Stomach (tissue), 9 donors: ENCODE results near the gene AQR. TPM values are rescaled to one million over a fixed set of nuclear protein-coding genes. Genes with fewer than 3 reads are reported as not detected.
"Not testable (repeated sequence)": the region's sequence is repeated elsewhere in the genome, so short reads cannot be mapped to it uniquely, and the experiment has no call there.

Experiments
- DNase-seq, 2 donors: peaks; one replicate each; pipeline versions ENCODE4 v3.0.0 to v3.0.0-alpha.2; 2013 to 2019
- H3K27ac ChIP-seq, 5 donors: fragments of 200-600 bp in 4 of 5; sonication (generic) in 4 of 5; one replicate each; pipeline ENCODE4 v1.5.1; 2013 to 2019; ENCODE audit warnings: mild to moderate bottlenecking in 1 of 5, moderate library complexity in 1 of 5
- H3K27me3 ChIP-seq, 3 donors: fragments of 200-600 bp; sonication (generic); one replicate each; pipeline ENCODE4 v1.5.1; 2017 to 2019; ENCODE audit warnings: mixed run types in 1 of 3
- H3K36me3 ChIP-seq, 4 donors: fragments of 200-600 bp; sonication (generic); 1 replicate in 3 of 4; 2 replicates in 1 of 4; pipeline ENCODE4 v1.5.1; 2016 to 2019
- H3K4me1 ChIP-seq, 4 donors: fragments of 200-600 bp; sonication (generic); one replicate each; pipeline ENCODE4 v1.5.1; 2016 to 2019
- H3K4me3 ChIP-seq, 4 donors: fragments of 200-600 bp; sonication (generic) in 3 of 4; one replicate each; pipeline ENCODE4 v1.5.1; 2016 to 2019; ENCODE audit warnings: mild to moderate bottlenecking in 1 of 4
- H3K9me3 ChIP-seq, 4 donors: fragments of 200-600 bp; sonication (generic); one replicate each; pipeline ENCODE4 v1.5.1; 2016 to 2019
- CTCF ChIP-seq, 7 experiments: fragments of 450-650 bp in 4 of 7; fragments of 200-600 bp in 3 of 7; sonication (generic) in 3 of 7; IDR thresholded peaks; one replicate each; pipeline ENCODE4 v1.5.1; 2016 to 2019; ENCODE audit warnings: antibody characterized with exemption in 7 of 7, control low read depth in 2 of 7, mild to moderate bottlenecking in 1 of 7
- EP300 ChIP-seq: sonication (generic); formaldehyde crosslinking; IDR thresholded peaks from one replicate; pipeline ENCODE4 v1.6.1; 2017; ENCODE audit warnings: antibody characterized with exemption
- POLR2A ChIP-seq, 4 donors: fragments of 450-650 bp; IDR thresholded peaks; one replicate each; pipeline ENCODE4 v1.6.1; 2016; ENCODE audit warnings: antibody characterized with exemption in 4 of 4, control low read depth in 2 of 4, mild to moderate bottlenecking in 1 of 4, moderate library complexity in 1 of 4
- POLR2AphosphoS5 ChIP-seq, 3 donors: sonication (generic); formaldehyde crosslinking; IDR thresholded peaks; one replicate each; pipeline ENCODE4 v1.6.1; 2016; ENCODE audit warnings: antibody characterized with exemption in 3 of 3
- WGBS, 5 donors: extraction: QIAGEN DNeasy Blood & Tissue Kit in 3 of 5; methylation state at CpG; one replicate each; pipeline versions ENCODE4 v1.1.5 to v1.1.7; 2013 to 2018; 5-methylcytosine and 5-hydroxymethylcytosine counted together
- intact Hi-C: fragments of 100-400 bp; cut with DNase I; formaldehyde crosslinking; loops from one replicate; pipeline ENCODE4 v1.15.1; 2023; ENCODE audit warnings: low total_unique reads
- polyA plus RNA-seq, 3 donors: library from polyadenylated mRNA; stranded (reverse); fragments of 200-250 nt; gene quantifications; one replicate each; pipeline ENCODE4 v1.2.3, GENCODE V29; 2013
- total RNA-seq, 5 donors: library from RNA; depleted of rRNA; stranded (reverse); fragments of >200 nt; gene quantifications; one replicate each; pipeline versions ENCODE4 v1.1.0 to v1.2.3, GENCODE V29; 2014 to 2016
- donor health status: healthy with polysubstance abuse.
- donor health status: Bipolar disorder and iron deficiency.
- donor health status: healthy.

The AQR gene
- total and polyA plus RNA-seq, 8 donors = 4.5 to 54.5 (median 9.6) TPM

DNA sequence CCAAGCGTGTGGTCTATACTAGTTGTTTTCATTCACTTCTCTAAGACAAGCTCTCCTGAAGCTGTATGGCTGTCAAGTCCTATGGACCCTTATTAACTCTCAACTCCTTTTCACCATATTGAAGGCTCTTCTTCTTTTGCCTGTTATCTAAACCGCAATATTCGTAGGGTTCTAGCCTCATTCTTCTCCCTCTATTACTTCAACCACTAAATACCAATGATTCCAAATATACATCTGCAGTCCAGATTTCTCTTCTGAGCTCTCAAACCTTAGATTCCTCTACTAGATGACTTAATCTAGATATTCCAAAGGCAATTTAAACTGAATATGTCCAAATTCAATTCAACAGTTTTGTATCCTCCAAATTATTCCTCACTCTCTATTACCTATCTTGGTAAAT lies 24.6 kb downstream of the AQR start:
- Histone ChIP-seq H3K4me1 (peaks cover 0 to 15% (median 6%) of the 10 kb centered on the region in 4 donors), H3K27ac (no peak overlapping the region), H3K27me3 (no peaks in the 10 kb centered on the region), H3K4me3 (no peak overlapping the region), H3K9me3 (no peaks in the 10 kb centered on the region), H3K36me3 (peaks cover 14 to 79% (median 72%) of the 10 kb centered on the region in 4 donors)
- TF ChIP-seq POLR2AphosphoS5 (IDR thresholded peaks at IDR 0.05) = no peak
- no peak for TF ChIP-seq EP300
- TF ChIP-seq CTCF (IDR thresholded peaks at IDR 0.05) = no peak
- no peak for TF ChIP-seq POLR2A (IDR thresholded peaks at IDR 0.05)
- WGBS, 5 donors = 89 to 95% (median 89%) methylated on average over 3 of the region's 3 CpGs
- DNase-seq = no peak
- intact Hi-C loops = no loop called here

- intact Hi-C loops = no loop called here
- Histone ChIP-seq H3K27ac (no peak overlapping the region), H3K4me3 (no peak overlapping the region), H3K9me3 (no peaks in the 10 kb centered on the region), H3K27me3 (no peaks in the 10 kb centered on the region), H3K36me3 (peaks cover 18 to 89% (median 83%) of the 10 kb centered on the region in 4 donors), H3K4me1 (peaks cover 0 to 15% (median 6%) of the 10 kb centered on the region in 4 donors)
- TF ChIP-seq POLR2A (IDR thresholded peaks at IDR 0.05) (no peak), POLR2AphosphoS5 (IDR thresholded peaks at IDR 0.05) (no peak), EP300 (no peak), CTCF (IDR thresholded peaks at IDR 0.05) (no peak)
- no peak for DNase-seq
These were observed 25.8 kb downstream of the AQR start for GRCh38 chr15:34943711-34944110.

GRCh38 chr15:34943264-34943663 lies 26.3 kb downstream of the AQR start:
- H3K36me3 ChIP-seq = peaks cover 21 to 90% (median 86%) of the 10 kb centered on the region in 4 donors
- H3K9me3 ChIP-seq, H3K4me3 ChIP-seq, intact Hi-C loops, H3K27me3 ChIP-seq, DNase-seq, H3K27ac ChIP-seq: not testable (repeated sequence)
- peaks cover 0 to 15% (median 6%) of the 10 kb centered on the region in 4 donors for H3K4me1 ChIP-seq

GRCh38 chr15:34942363-34942762 lies 27.2 kb downstream of the AQR start:
- no peaks in the 10 kb centered on the region for H3K27me3 ChIP-seq
- 37 to 60% (median 51%) methylated on average over 6 of the region's 6 CpGs for WGBS, 5 donors
- H3K4me3 ChIP-seq = no peak overlapping the region
- no peaks in the 10 kb centered on the region for H3K9me3 ChIP-seq
- TF ChIP-seq CTCF (IDR thresholded peaks at IDR 0.05) (no peak), POLR2A (IDR thresholded peaks at IDR 0.05) (no peak), EP300 (no peak)
- no peak overlapping the region for H3K27ac ChIP-seq
- peaks cover 0 to 15% (median 6%) of the 10 kb centered on the region in 4 donors for H3K4me1 ChIP-seq
- DNase-seq = no peak
- intact Hi-C loops = no loop called here
- H3K36me3 ChIP-seq = peaks cover 26 to 90% (median 87%) of the 10 kb centered on the region in 4 donors

GRCh38 chr15:34941831-34942230 lies 27.7 kb downstream of the AQR start:
- peaks cover 28 to 94% (median 92%) of the 10 kb centered on the region in 4 donors for H3K36me3 ChIP-seq
- H3K4me3 ChIP-seq = no peak overlapping the region
- no peak for DNase-seq
- no peaks in the 10 kb centered on the region for H3K27me3 ChIP-seq
- no peak for TF ChIP-seq CTCF (IDR thresholded peaks at IDR 0.05)
- no peak for TF ChIP-seq POLR2AphosphoS5 (IDR thresholded peaks at IDR 0.05)
- no peak for TF ChIP-seq POLR2A (IDR thresholded peaks at IDR 0.05)
- TF ChIP-seq EP300 = no peak
- no peak overlapping the region for H3K27ac ChIP-seq
- intact Hi-C loops = no loop called here
- 69 to 79% (median 72%) methylated on average over 3 of the region's 3 CpGs for WGBS, 5 donors
- H3K4me1 ChIP-seq = peaks cover 0 to 15% (median 6%) of the 10 kb centered on the region in 4 donors
- no peaks in the 10 kb centered on the region for H3K9me3 ChIP-seq
